Measurements from ENCODE around the gene HTATSF1. TPM values are rescaled to one million over a fixed set of nuclear protein-coding genes. Genes with fewer than 3 reads are reported as not detected.

HTATSF1 gene
- total RNA-seq, 1 experiment from 2014 or later = 74.7 TPM

DNA sequence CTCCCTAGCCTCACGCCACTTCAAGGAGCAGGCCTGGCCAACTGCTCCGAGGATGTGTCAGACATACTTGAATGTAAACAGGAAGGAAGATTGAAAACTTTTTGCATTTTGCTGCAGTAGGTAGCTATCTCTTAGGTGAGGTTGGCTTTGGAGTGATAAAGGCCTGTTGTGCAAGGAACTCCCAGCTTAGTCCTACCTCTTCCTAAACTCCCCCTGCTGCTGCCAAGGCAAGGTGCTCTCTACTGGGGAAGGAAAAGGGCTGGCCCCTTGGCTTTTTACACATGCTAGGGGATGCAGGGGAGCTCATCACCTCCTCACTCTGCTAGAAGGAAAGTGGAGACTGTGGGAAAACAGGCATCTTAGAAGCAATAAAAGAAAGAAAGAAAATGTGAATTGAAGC is 20.4 kb upstream of the HTATSF1 start:
- ATAC-seq (no peak), DNase-seq (no peak)
- TF ChIP-seq, protein P1, sequence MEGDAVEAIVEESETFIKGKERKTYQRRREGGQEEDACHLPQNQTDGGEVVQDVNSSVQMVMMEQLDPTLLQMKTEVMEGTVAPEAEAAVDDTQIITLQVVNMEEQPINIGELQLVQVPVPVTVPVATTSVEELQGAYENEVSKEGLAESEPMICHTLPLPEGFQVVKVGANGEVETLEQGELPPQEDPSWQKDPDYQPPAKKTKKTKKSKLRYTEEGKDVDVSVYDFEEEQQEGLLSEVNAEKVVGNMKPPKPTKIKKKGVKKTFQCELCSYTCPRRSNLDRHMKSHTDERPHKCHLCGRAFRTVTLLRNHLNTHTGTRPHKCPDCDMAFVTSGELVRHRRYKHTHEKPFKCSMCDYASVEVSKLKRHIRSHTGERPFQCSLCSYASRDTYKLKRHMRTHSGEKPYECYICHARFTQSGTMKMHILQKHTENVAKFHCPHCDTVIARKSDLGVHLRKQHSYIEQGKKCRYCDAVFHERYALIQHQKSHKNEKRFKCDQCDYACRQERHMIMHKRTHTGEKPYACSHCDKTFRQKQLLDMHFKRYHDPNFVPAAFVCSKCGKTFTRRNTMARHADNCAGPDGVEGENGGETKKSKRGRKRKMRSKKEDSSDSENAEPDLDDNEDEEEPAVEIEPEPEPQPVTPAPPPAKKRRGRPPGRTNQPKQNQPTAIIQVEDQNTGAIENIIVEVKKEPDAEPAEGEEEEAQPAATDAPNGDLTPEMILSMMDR (conservative IDR thresholded peaks at IDR 0.05; ENCODE audit: low read depth, low read length) = no peak
- TF ChIP-seq EZH2 (IDR thresholded peaks at IDR 0.05; ENCODE audit: low read length, unreplicated experiment) (no peak), EZH2phosphoT487 (IDR thresholded peaks at IDR 0.05; ENCODE audit: borderline replicate concordance, low read length) (no peak)
- H3K9me3 ChIP-seq (ENCODE audit: low read length) = no peaks in the 10 kb centered on the region
- BruUV-seq (replicated peaks) = no TSS peak
- H3K4me3 ChIP-seq (ENCODE audit: low read length) = no peak overlapping the region
- H3K9ac ChIP-seq (ENCODE audit: low read length) = no peak overlapping the region
- no peaks in the 10 kb centered on the region for H3K27me3 ChIP-seq (ENCODE audit: low read length)
- POLR2A ChIA-PET (ENCODE audit: unreplicated experiment) = no interaction called here
- H3K36me3 ChIP-seq (ENCODE audit: low read depth, low read length) = no peaks in the 10 kb centered on the region
- CTCF ChIA-PET = no interaction called here
- H3K79me2 ChIP-seq (ENCODE audit: low read length) = no peaks in the 10 kb centered on the region
- no peak overlapping the region for H3K27ac ChIP-seq (ENCODE audit: low read length)
- H3K4me2 ChIP-seq (ENCODE audit: low read length) = no peak overlapping the region
- H3K9me2 ChIP-seq (replicated peaks; ENCODE audit: low read length) = no peaks in the 10 kb centered on the region
- intact Hi-C loops (cut with micrococcal nuclease) = no loop called here
- H2AFZ ChIP-seq (ENCODE audit: low read length) = no peak overlapping the region
- no peaks in the 10 kb centered on the region for H4K20me1 ChIP-seq (ENCODE audit: low read length)
- H3K4me1 ChIP-seq (ENCODE audit: insufficient read depth, low read length) = no peaks in the 10 kb centered on the region
- no peaks in the 10 kb centered on the region for H3F3A ChIP-seq (ENCODE audit: low read length, unreplicated experiment)

DNA sequence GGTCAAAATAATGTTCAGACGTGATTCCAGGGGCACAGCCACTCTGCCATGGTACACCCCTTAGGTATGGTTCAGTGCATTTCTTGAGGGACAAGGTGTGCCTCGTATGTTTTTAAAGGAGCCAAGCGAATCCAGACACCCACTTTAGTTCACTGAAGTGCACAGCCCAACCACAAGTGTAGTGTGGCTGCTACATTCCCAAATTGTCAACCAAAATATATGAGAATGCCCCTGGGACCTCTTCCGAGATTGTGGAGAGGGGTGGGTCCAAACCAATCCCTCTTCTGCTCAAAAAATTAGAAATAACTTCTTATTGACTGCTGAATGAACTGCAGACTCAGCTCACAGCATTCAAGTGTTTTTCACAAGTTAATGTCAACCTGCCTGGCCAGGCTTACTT is 17.0 kb upstream of the HTATSF1 start:
- intact Hi-C loops (cut with micrococcal nuclease) = no loop called here
- DNase-seq (no peak), ATAC-seq (no peak)
- Histone ChIP-seq H3K79me2 (ENCODE audit: low read length) (no peaks in the 10 kb centered on the region), H4K20me1 (ENCODE audit: low read length) (no peaks in the 10 kb centered on the region), H3K9me3 (ENCODE audit: low read length) (no peaks in the 10 kb centered on the region), H3K9me2 (replicated peaks; ENCODE audit: low read length) (no peaks in the 10 kb centered on the region), H3K27me3 (ENCODE audit: low read length) (no peaks in the 10 kb centered on the region), H3K9ac (ENCODE audit: low read length) (no peak overlapping the region), H3K4me1 (ENCODE audit: insufficient read depth, low read length) (no peaks in the 10 kb centered on the region), H3K27ac (ENCODE audit: low read length) (no peak overlapping the region), H3K4me3 (ENCODE audit: low read length) (no peak overlapping the region), H3F3A (ENCODE audit: low read length, unreplicated experiment) (no peaks in the 10 kb centered on the region), H2AFZ (ENCODE audit: low read length) (no peak overlapping the region), H3K4me2 (ENCODE audit: low read length) (no peak overlapping the region), H3K36me3 (ENCODE audit: low read depth, low read length) (no peaks in the 10 kb centered on the region)
- ChIA-PET CTCF (no interaction called here), POLR2A (ENCODE audit: unreplicated experiment) (no interaction called here)
- TF ChIP-seq EZH2 (IDR thresholded peaks at IDR 0.05; ENCODE audit: low read length, unreplicated experiment) (no peak), EZH2phosphoT487 (IDR thresholded peaks at IDR 0.05; ENCODE audit: borderline replicate concordance, low read length) (no peak)
- TF ChIP-seq, protein P1 (conservative IDR thresholded peaks at IDR 0.05; ENCODE audit: low read depth, low read length) = no peak
- no TSS peak for BruUV-seq (replicated peaks)

DNA sequence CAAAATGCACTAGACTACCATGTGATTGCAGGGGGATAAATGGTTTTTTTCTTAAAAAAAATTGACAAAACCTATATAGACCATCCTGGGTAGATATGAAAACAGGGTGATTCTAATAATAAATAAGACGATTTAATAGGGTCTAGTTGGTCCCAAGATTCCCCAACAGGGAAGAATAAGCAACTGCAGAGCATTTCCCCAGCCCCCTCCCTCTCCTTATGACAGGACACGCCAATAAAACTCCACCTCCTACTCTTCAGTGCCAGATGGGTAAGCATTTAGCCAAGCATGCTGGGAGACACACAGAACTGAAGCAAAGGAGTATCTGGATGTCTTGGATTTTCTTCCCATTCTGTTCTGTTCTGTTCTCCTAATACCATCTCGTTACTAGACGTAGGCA is 9.7 kb upstream of the HTATSF1 start, which contains the start of gene BRS3:
Gene BRS3 (plus strand): TSS at position 301 of the 400 bp plus-strand sequence. CDS start 168 bp downstream, outside the sequence.
- ChIA-PET POLR2A (ENCODE audit: unreplicated experiment) (no interaction called here), CTCF (no interaction called here)
- Histone ChIP-seq H3K79me2 (ENCODE audit: low read length) (no peaks in the 10 kb centered on the region), H2AFZ (ENCODE audit: low read length) (no peak within 1 kb of the TSS), H4K20me1 (ENCODE audit: low read length) (no peaks in the 10 kb centered on the region), H3K4me2 (ENCODE audit: low read length) (peak within 1 kb of the TSS; percentile 53), H3K36me3 (ENCODE audit: low read depth, low read length) (no peaks in the 10 kb centered on the region), H3K4me1 (ENCODE audit: insufficient read depth, low read length) (0 out of 2 replicates have a peak, but pooled peaks cover 5% of the 10 kb centered on the region), H3F3A (ENCODE audit: low read length, unreplicated experiment) (no peaks in the 10 kb centered on the region), H3K9me2 (replicated peaks; ENCODE audit: low read length) (no peaks in the 10 kb centered on the region), H3K4me3 (ENCODE audit: low read length) (0 out of 2 replicates have a peak within 1 kb of the TSS, but pooled peaks have one; percentile 18), H3K27me3 (ENCODE audit: low read length) (no peaks in the 10 kb centered on the region; the same call in 1 of the 2 replicates), H3K9me3 (ENCODE audit: low read length) (no peaks in the 10 kb centered on the region), H3K9ac (ENCODE audit: low read length) (no peak within 1 kb of the TSS), H3K27ac (ENCODE audit: low read length) (no peak within 1 kb of the TSS)
- ATAC-seq (no peak), DNase-seq (no peak)
- TF ChIP-seq EZH2phosphoT487 (IDR thresholded peaks at IDR 0.05; ENCODE audit: borderline replicate concordance, low read length) = no peak
- TF ChIP-seq EZH2 (IDR thresholded peaks at IDR 0.05; ENCODE audit: low read length, unreplicated experiment) = no peak
- TF ChIP-seq, protein P1 (conservative IDR thresholded peaks at IDR 0.05; ENCODE audit: low read depth, low read length) = no peak
- intact Hi-C loops (cut with micrococcal nuclease) = loop anchor here (1.0 to 5.0 kb wide), 5 partner anchors 35 to 459 kb away; no protein-coding TSS in a partner anchor
- no TSS peak for BruUV-seq (replicated peaks)

All from PC-3 (cell line).